GM18517 (cell line): ENCODE data around the gene ZFAND3.

ENCODE experiments used
- ATAC-seq: cut with Tn5 transposase; IDR thresholded peaks from one replicate; pipeline ENCODE4 v1.9.1; 2021; ENCODE audit warnings: mild to moderate bottlenecking, moderate library complexity; ENCODE audit not compliant: unreplicated experiment

Gene ZFAND3

GRCh38 chr6:38159596-38159995, 340.1 kb downstream of the ZFAND3 start:
- no peak for ATAC-seq

GRCh38 chr6:38160831-38161230, 341.3 kb downstream of the ZFAND3 start:
- ATAC-seq, result no peak

GRCh38 chr6:38161331-38161730, 341.8 kb downstream of the ZFAND3 start:
- no peak for ATAC-seq

- no peak for ATAC-seq
Observed at GRCh38 chr6:38161754-38162492, 342.4 kb downstream of the ZFAND3 start.

GRCh38 chr6:38162493-38163185, 343.1 kb downstream of the ZFAND3 start:
- ATAC-seq, result no peak

GRCh38 chr6:38163186-38164130, 343.9 kb downstream of the ZFAND3 start:
- no peak for ATAC-seq

GRCh38 chr6:38164131-38164481, 344.6 kb downstream of the ZFAND3 start:
- ATAC-seq, result no peak

GRCh38 chr6:38164671-38165108, 345.2 kb downstream of the ZFAND3 start:
- no peak for ATAC-seq

GRCh38 chr6:38166411-38167240, 347.1 kb downstream of the ZFAND3 start:
- ATAC-seq, result no peak

GRCh38 chr6:38167598-38167997, 348.1 kb downstream of the ZFAND3 start:
- ATAC-seq, result no peak

- no peak for ATAC-seq
Observed at GRCh38 chr6:38168126-38168525, 348.6 kb downstream of the ZFAND3 start.

GRCh38 chr6:38168699-38169098, 349.2 kb downstream of the ZFAND3 start:
- no peak for ATAC-seq

GRCh38 chr6:38169221-38169976, 349.9 kb downstream of the ZFAND3 start:
- no peak for ATAC-seq

- ATAC-seq, result no peak
Observed at GRCh38 chr6:38169977-38170526, 350.5 kb downstream of the ZFAND3 start.

GRCh38 chr6:38170666-38171355, 351.3 kb downstream of the ZFAND3 start:
- ATAC-seq, result no peak

- no peak for ATAC-seq
Observed at GRCh38 chr6:38171997-38172738, 352.6 kb downstream of the ZFAND3 start.

- no peak for ATAC-seq
Observed at GRCh38 chr6:38172739-38173410, 353.3 kb downstream of the ZFAND3 start.

- no peak for ATAC-seq
Observed at GRCh38 chr6:38173909-38174308, 354.4 kb downstream of the ZFAND3 start.
